OCI-LY7 (cell line): ENCODE measurements around the gene LGR6.

Experiments
- CTCF ChIP-seq: fragments of 200-600 bp; sonication (generic); conservative IDR thresholded peaks from 2 replicates; pipeline ENCODE4 v1.5.1; 2014; ENCODE audit warnings: mild to moderate bottlenecking, antibody characterized with exemption, low read length, moderate library complexity, mixed read lengths
- EZH2phosphoT487 ChIP-seq: fragments of 200-600 bp; sonication (generic); IDR thresholded peaks from 2 replicates; pipeline ENCODE4 v1.6.1; 2018; ENCODE audit warnings: low read depth, borderline replicate concordance, mild to moderate bottlenecking, mixed run types, antibody characterized with exemption, low read length, moderate library complexity, mixed read lengths

DNA sequence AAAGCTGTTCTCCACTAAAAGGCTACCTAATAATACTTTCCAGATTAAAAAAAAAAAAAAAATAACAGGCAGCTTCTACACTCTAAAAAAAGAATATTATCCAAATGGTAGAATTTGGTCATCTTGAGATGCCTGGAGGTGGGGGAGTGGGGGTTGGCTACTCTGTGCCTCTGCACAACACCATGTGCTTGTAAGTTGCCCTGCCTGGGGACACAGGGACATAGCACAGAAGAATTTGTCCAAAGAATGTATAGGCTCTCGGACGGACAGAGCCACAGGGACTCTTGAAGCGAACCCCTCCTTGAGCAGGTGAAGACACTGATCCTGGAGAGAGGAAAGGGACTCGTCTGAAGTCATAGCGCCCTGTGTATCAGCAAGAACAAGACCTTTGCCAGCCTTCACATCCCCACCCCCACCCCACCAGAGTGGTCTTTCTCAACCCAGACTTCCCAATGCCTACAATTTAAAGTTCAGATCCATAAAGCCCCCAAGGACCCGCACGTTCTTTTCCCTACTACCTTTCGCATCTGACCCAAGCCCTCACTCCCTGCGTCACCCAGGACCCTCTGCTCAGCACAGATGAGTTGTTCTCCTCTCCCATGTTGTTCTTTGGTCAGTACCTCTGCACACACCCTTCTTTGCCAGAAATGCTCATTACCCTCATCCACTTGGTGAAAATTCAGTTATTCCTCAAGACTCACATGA, 72.6 kb downstream of the LGR6 start:
- no peak for TF ChIP-seq CTCF
- TF ChIP-seq EZH2phosphoT487: no peak
